BE2C (cell line): ENCODE results near the gene TSPAN18. TPM values are rescaled to one million over a fixed set of nuclear protein-coding genes. Genes with fewer than 3 reads are reported as not detected.

ENCODE experiments used
- DNase-seq: peaks from one replicate; pipeline ENCODE4 v3.0.0-alpha.2; 2020
- H3K27me3 ChIP-seq: fragments of 250-450 bp; sonication (Bioruptor Pico); 2 replicates; pipeline ENCODE4 v1.5.1; 2020; ENCODE audit warnings: mild to moderate bottlenecking
- H3K36me3 ChIP-seq: fragments of 250-450 bp; sonication (Bioruptor Pico); 2 replicates; pipeline ENCODE4 v1.5.1; 2020; ENCODE audit warnings: mild to moderate bottlenecking
- H3K4me1 ChIP-seq: fragments of 250-450 bp; sonication (Bioruptor Pico); 2 replicates; pipeline ENCODE4 v1.5.1; 2020
- H3K4me3 ChIP-seq: 2 replicates; pipeline ENCODE4 v1.5.1; 2011; ENCODE audit warnings: low read depth, low read length
- H3K9me3 ChIP-seq: fragments of 250-450 bp; sonication (Bioruptor Pico); 2 replicates; pipeline ENCODE4 v1.5.1; 2020
- polyA plus RNA-seq: library from polyadenylated mRNA; unstranded; fragments of >200 nt; gene quantifications from one replicate; pipeline ENCODE4 v1.2.1, GENCODE V29; 2012; ENCODE audit warnings: low read depth, missing spikeins; ENCODE audit not compliant: insufficient read length, insufficient read depth
- TF ChIP-seq, protein P1 (sequence below): IDR thresholded peaks from 2 replicates; pipeline ENCODE4 v1.5.1; 2012; ENCODE audit warnings: mild to moderate bottlenecking, low read depth, low read length

TSPAN18 gene, protein sequence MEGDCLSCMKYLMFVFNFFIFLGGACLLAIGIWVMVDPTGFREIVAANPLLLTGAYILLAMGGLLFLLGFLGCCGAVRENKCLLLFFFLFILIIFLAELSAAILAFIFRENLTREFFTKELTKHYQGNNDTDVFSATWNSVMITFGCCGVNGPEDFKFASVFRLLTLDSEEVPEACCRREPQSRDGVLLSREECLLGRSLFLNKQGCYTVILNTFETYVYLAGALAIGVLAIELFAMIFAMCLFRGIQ
- polyA plus RNA-seq, result 12.5 TPM

DNA sequence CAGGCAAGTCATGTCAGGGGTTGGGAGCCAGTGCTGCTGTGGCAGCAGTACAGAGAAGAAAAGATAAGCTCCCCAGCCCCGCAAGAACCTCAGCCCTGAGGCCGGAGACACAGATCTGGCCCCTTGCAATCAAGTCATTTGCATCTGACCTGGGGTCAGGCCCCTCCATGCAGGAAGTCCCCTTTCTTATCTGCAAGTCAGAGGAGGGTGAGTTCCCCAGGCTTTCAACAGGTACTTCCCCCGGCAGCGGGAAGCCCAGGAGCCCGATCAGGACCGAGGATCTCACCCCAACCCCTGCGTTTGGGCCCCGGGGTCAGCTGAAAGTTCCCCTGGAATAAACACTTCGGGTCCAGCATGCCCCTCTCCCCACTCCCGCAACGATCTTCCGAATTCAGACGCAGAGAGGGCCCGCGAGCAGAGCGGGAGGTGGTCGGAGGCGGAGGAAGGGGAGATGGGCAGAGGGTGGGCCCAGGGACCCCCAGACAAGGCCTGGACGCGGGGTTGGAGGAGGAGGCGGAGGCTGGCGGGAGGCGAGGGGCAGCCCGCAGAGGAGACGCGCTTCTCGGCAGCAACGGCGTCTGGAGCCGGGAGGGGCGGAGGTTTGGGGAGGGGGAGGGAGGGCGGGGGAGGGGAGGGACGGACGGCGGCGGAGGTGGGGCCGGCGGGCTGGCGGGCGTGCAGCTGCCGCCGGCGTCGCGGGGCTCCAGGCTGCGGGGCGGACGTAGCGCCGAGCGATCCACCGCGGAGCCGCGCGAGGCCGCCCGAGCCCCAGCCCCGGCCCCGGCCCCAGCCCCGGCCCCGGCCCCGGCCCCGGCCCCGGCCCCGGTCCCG lies at the start of gene TSPAN18:
TSS of gene TSPAN18 (plus strand) at position 680 of the 831 bp plus-strand sequence. CDS start 179,455 bp downstream, outside the sequence.
- Histone ChIP-seq H3K9me3 (no peaks in the 10 kb centered on the region), H3K27me3 (no peaks in the 10 kb centered on the region), H3K36me3 (no peaks in the 10 kb centered on the region), H3K4me3 (peak within 1 kb of the TSS; percentile 70), H3K4me1 (peaks cover 9% of the 10 kb centered on the region; the same call in 1 of the 2 replicates)
- TF ChIP-seq, protein P1, sequence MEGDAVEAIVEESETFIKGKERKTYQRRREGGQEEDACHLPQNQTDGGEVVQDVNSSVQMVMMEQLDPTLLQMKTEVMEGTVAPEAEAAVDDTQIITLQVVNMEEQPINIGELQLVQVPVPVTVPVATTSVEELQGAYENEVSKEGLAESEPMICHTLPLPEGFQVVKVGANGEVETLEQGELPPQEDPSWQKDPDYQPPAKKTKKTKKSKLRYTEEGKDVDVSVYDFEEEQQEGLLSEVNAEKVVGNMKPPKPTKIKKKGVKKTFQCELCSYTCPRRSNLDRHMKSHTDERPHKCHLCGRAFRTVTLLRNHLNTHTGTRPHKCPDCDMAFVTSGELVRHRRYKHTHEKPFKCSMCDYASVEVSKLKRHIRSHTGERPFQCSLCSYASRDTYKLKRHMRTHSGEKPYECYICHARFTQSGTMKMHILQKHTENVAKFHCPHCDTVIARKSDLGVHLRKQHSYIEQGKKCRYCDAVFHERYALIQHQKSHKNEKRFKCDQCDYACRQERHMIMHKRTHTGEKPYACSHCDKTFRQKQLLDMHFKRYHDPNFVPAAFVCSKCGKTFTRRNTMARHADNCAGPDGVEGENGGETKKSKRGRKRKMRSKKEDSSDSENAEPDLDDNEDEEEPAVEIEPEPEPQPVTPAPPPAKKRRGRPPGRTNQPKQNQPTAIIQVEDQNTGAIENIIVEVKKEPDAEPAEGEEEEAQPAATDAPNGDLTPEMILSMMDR, result no peak
- DNase-seq, result peak; percentile 29

DNA sequence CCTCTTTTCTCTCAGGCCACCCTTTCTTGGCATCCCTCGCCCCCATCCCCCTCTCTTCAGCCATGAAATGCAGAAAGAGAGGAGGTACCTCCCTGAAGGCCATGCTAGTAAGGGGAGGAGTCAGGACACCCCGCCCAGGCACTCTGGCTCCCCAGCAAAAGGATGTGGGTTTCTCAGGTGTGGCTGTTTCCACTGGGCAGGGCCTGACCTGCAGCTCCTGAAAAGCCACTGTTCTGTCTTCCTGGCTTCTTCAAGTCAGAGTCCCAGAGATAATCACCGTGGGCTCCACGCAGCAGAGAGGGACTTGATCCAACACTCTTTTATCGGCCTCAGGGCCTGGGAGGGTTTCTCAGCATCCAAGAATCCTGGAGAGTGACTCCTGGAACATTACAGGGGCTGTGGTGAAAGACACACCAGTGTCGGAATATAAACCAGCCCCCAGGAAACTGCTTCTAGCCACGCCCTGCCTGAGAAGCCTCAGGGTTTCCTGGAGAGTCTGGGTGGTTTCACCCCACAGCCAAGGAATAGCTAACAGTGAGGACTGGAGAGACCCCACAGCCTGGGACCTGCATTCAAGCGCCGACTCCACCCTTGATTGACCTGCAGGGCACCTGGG lies 45.7 kb upstream of the TSPAN18 start:
- Histone ChIP-seq H3K36me3 (no peaks in the 10 kb centered on the region), H3K4me1 (no peaks in the 10 kb centered on the region), H3K9me3 (no peaks in the 10 kb centered on the region), H3K27me3 (no peaks in the 10 kb centered on the region), H3K4me3 (no peak overlapping the region)
- no peak for DNase-seq
- TF ChIP-seq, protein P1, result no peak

DNA sequence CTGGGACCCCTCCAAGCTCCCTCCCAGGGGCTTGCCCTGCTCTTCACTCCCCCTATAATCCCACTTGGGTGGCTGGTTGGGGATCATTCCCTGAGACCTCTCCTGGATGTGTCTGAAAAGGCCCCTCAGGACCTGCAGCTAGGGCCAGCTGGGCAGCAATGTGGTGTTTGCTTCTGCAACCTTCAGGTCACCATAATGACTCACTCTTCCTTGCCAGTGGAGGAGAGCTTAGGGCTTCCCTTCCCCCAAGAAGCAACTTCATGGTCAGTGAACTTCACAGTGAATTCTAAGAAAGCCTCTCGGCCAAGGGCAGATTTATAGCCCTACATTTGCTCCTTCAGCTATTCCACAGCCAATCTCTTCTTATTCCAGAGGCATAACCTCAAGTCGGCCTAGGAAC lies 45.1 kb upstream of the TSPAN18 start:
- H3K4me1 ChIP-seq, result no peaks in the 10 kb centered on the region
- no peak overlapping the region for H3K4me3 ChIP-seq
- TF ChIP-seq, protein P1, result no peak
- no peak for DNase-seq
- no peaks in the 10 kb centered on the region for H3K9me3 ChIP-seq
- H3K27me3 ChIP-seq, result no peaks in the 10 kb centered on the region
- H3K36me3 ChIP-seq, result no peaks in the 10 kb centered on the region

DNA sequence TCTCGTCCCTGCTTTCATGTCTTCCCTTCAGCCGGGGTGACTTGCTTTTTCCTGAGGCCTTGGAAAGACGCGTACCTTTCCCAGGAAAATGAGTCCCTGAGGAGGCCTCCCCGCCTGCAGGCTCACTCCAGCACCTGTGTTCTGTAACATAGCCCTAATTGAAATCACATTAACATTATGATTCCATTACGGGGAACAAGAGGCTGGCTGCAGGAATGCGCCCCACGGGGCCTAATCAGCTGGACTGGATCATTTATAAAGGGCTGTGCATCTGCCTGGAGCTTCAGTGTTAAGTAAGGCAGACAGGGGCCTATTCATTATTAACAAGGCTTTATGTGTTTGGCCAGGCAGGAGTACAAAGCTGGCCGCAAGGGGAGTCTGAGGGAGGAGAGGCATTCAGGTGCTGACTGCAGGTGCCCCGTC lies 41.9 kb upstream of the TSPAN18 start:
- Histone ChIP-seq H3K9me3 (no peaks in the 10 kb centered on the region), H3K4me3 (no peak overlapping the region), H3K27me3 (no peaks in the 10 kb centered on the region), H3K36me3 (no peaks in the 10 kb centered on the region), H3K4me1 (no peaks in the 10 kb centered on the region)
- TF ChIP-seq, protein P1, result no peak
- DNase-seq, result no peak

DNA sequence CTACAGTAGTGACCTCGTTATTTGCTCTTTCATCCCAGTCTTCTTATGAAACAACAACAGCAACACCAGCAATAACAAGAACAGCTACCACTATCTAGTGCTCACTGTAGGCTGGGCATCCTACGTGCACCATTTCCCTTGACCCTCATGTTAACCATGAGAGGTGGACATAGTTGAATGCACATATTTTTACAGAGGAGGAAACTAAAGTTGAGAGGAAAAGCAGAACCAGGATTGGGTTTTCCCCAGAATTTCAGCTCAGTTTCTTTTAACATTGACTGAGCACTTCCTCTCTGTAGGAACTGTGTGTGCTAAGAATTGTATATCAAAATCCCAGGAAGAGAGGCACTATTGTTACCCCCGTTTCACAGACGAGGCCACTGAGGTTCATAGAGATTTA lies 39.4 kb upstream of the TSPAN18 start:
- H3K4me3 ChIP-seq, result no peak overlapping the region
- no peak for DNase-seq
- H3K4me1 ChIP-seq, result no peaks in the 10 kb centered on the region
- H3K27me3 ChIP-seq, result no peaks in the 10 kb centered on the region
- TF ChIP-seq, protein P1, result no peak
- H3K36me3 ChIP-seq, result no peaks in the 10 kb centered on the region
- H3K9me3 ChIP-seq, result no peaks in the 10 kb centered on the region
